CD14-positive monocyte (primary cell): ENCODE data around the gene CAMK2A. TPM values are rescaled to one million over a fixed set of nuclear protein-coding genes. Genes with fewer than 3 reads are reported as not detected.

Experiments
- DNase-seq, 3 donors: peaks; one replicate each; pipeline ENCODE4 v3.0.0-alpha.2; 2011 to 2022
- H2AFZ ChIP-seq: 2 replicates; pipeline ENCODE4 v1.6.0; 2012; ENCODE audit warnings: mild to moderate bottlenecking, low read depth, low read length, inconsistent platforms; ENCODE audit not compliant: insufficient read depth, poor library complexity, severe bottlenecking
- H3K27ac ChIP-seq, 2 donors: 1 replicate in 1 of 2; 2 replicates in 1 of 2; pipeline ENCODE4 v1.5.1; 2012 to 2013; ENCODE audit warnings: low read length in 2 of 2, control low read depth in 1 of 2, inconsistent platforms in 1 of 2, low read depth in 1 of 2, mild to moderate bottlenecking in 1 of 2
- H3K27me3 ChIP-seq, 2 donors: one replicate each; pipeline versions ENCODE4 v1.6.0 to v1.6.1; 2011 to 2013; ENCODE audit warnings: low read length in 2 of 2; ENCODE audit not compliant: control insufficient read depth in 2 of 2, insufficient read depth in 2 of 2
- H3K36me3 ChIP-seq, 2 donors: replicated peaks in 1 of 2; 1 replicate in 1 of 2; 2 replicates in 1 of 2; pipeline versions ENCODE4 v1.5.1 to v1.6.1; 2012 to 2013; ENCODE audit warnings: low read length in 2 of 2, control low read depth in 1 of 2, inconsistent platforms in 1 of 2, mild to moderate bottlenecking in 1 of 2; ENCODE audit not compliant: insufficient read depth in 2 of 2, control insufficient read depth in 1 of 2
- H3K4me1 ChIP-seq, 2 donors: 1 replicate in 1 of 2; 2 replicates in 1 of 2; pipeline versions ENCODE4 v1.5.1 to v1.6.1; 2012 to 2013; ENCODE audit warnings: low read length in 2 of 2, control low read depth in 1 of 2, inconsistent platforms in 1 of 2, mild to moderate bottlenecking in 1 of 2, moderate library complexity in 1 of 2; ENCODE audit not compliant: insufficient read depth in 2 of 2, control insufficient read depth in 1 of 2
- H3K4me2 ChIP-seq: replicated peaks from 2 replicates; pipeline ENCODE3; 2012; ENCODE audit warnings: low read length, moderate library complexity, mild to moderate bottlenecking; ENCODE audit not compliant: poor library complexity, severe bottlenecking; ENCODE audit errors: extremely low read depth
- H3K4me3 ChIP-seq, 3 experiments: fragments of 200-600 bp in 1 of 3; sonication (generic) in 1 of 3; replicated peaks in 1 of 3; 1 replicate in 2 of 3; 2 replicates in 1 of 3; pipeline ENCODE4 v1.5.1; 2011 to 2013; ENCODE audit warnings: low read length in 3 of 3, mild to moderate bottlenecking in 3 of 3, control low read depth in 2 of 3, low read depth in 2 of 3, inconsistent platforms in 1 of 3, moderate library complexity in 1 of 3
- H3K79me2 ChIP-seq: 2 replicates; pipeline ENCODE4 v1.6.0; 2012; ENCODE audit warnings: mild to moderate bottlenecking, control low read depth, inconsistent platforms, low read length, moderate library complexity; ENCODE audit not compliant: insufficient read depth
- H3K9ac ChIP-seq: 2 replicates; pipeline ENCODE4 v1.6.0; 2017; ENCODE audit warnings: low read length, mild to moderate bottlenecking; ENCODE audit not compliant: insufficient read depth, poor library complexity, severe bottlenecking
- H3K9me3 ChIP-seq, 2 donors: replicated peaks in 1 of 2; 1 replicate in 1 of 2; 2 replicates in 1 of 2; pipeline versions ENCODE4 v1.5.1 to v1.6.1; 2012 to 2013; ENCODE audit warnings: low read length in 2 of 2, control low read depth in 1 of 2; ENCODE audit not compliant: control insufficient read depth in 1 of 2, insufficient read depth in 1 of 2
- H4K20me1 ChIP-seq: 2 replicates; pipeline ENCODE4 v1.6.0; 2012; ENCODE audit warnings: mild to moderate bottlenecking, low read length, control low read depth, moderate library complexity; ENCODE audit not compliant: insufficient read depth
- H3K27ac Mint-ChIP-seq, 7 donors: one replicate each; pipeline ENCODE4 v1.8.0; 2020; ENCODE audit warnings: mild to moderate bottlenecking in 7 of 7, mixed read lengths in 7 of 7, moderate library complexity in 6 of 7, inconsistent platforms in 2 of 7
- H3K27me3 Mint-ChIP-seq, 3 donors: one replicate each; pipeline ENCODE4 v1.8.0; 2021 to 2022; ENCODE audit warnings: low read depth in 3 of 3, mild to moderate bottlenecking in 3 of 3, mixed read lengths in 3 of 3, moderate library complexity in 3 of 3, inconsistent platforms in 1 of 3
- H3K36me3 Mint-ChIP-seq, 2 donors: one replicate each; pipeline ENCODE4 v1.8.0; 2020; ENCODE audit warnings: mixed read lengths in 2 of 2, inconsistent platforms in 1 of 2, mild to moderate bottlenecking in 1 of 2
- H3K4me1 Mint-ChIP-seq: one replicate; pipeline ENCODE4 v1.8.0; 2020; ENCODE audit warnings: mild to moderate bottlenecking, mixed read lengths
- H3K4me3 Mint-ChIP-seq, 2 donors: one replicate each; pipeline ENCODE4 v1.8.0; 2020; ENCODE audit warnings: mild to moderate bottlenecking in 2 of 2, mixed read lengths in 2 of 2, moderate library complexity in 1 of 2
- H3K9me3 Mint-ChIP-seq, 7 donors: one replicate each; pipeline ENCODE4 v1.8.0; 2020 to 2022; ENCODE audit warnings: mixed read lengths in 7 of 7, mild to moderate bottlenecking in 6 of 7, moderate library complexity in 6 of 7, inconsistent platforms in 2 of 7
- CTCF ChIP-seq: fragments of 200-600 bp; IDR thresholded peaks from one replicate; pipeline ENCODE4 v1.8.0; 2022; ENCODE audit warnings: antibody characterized with exemption, mild to moderate bottlenecking
- WGBS: methylation state at CpG from one replicate; pipeline ENCODE4 v1.1.5; 2013; ENCODE audit warnings: missing lambda C conversion rate; ENCODE audit not compliant: insufficient coverage; 5-methylcytosine and 5-hydroxymethylcytosine counted together
- intact Hi-C, 2 donors: fragments of 100-400 bp; cut with micrococcal nuclease; formaldehyde crosslinking; loops; one replicate each; pipeline versions ENCODE4 v1.15.0 to v1.15.1; 2023
- polyA plus RNA-seq, 3 donors: library from polyadenylated mRNA; depleted of rRNA in 1 of 3; unstranded in 2 of 3; stranded (reverse) in 1 of 3; fragments of 300-500 nt in 2 of 3; fragments of >200 nt in 1 of 3; fragmentation: Illumina TruSeq in 2 of 3; gene quantifications; 1 replicate in 2 of 3; 2 replicates in 1 of 3; pipeline ENCODE4 v1.2.3, GENCODE V29; 2012 to 2021

Gene CAMK2A
- polyA plus RNA-seq, 3 donors, result not detected

- H3K4me3 ChIP-seq, result no peak overlapping the region
- no peaks in the 10 kb centered on the region for H4K20me1 ChIP-seq
- Mint-ChIP-seq H3K36me3 (no peaks in the 10 kb centered on the region), H3K4me1 (peaks cover 22% of the 10 kb centered on the region), H3K4me3 (no peak overlapping the region), H3K27ac (no peak overlapping the region), H3K27me3 (peaks cover 3 to 8% (median 5%) of the 10 kb centered on the region in 3 donors), H3K9me3 (no peaks in the 10 kb centered on the region)
- no peak overlapping the region for H2AFZ ChIP-seq
- TF ChIP-seq CTCF, result no peak
- H3K9me3 ChIP-seq, result no peaks in the 10 kb centered on the region
- intact Hi-C loops, result no loop called here
- no peak for DNase-seq
- no peaks in the 10 kb centered on the region for H3K79me2 ChIP-seq
- no peak overlapping the region for H3K4me2 ChIP-seq
- H3K27me3 ChIP-seq, result no peaks in the 10 kb centered on the region
- H3K9ac ChIP-seq, result no peak overlapping the region
- peaks cover 18 to 19% of the 10 kb centered on the region in 2 donors for H3K4me1 ChIP-seq
- WGBS, result 92% methylated on average over 5 of the region's 8 CpGs
- no peaks in the 10 kb centered on the region for H3K36me3 ChIP-seq
- no peak overlapping the region for H3K27ac ChIP-seq
These were observed 28.3 kb downstream of the CAMK2A start for GRCh38 chr5:150261231-150261630.

GRCh38 chr5:150258130-150258529, 31.4 kb downstream of the CAMK2A start:
- TF ChIP-seq CTCF, result no peak
- intact Hi-C loops, result no loop called here
- Mint-ChIP-seq H3K36me3 (no peaks in the 10 kb centered on the region), H3K4me1 (no peaks in the 10 kb centered on the region), H3K4me3 (no peak overlapping the region), H3K27ac (no peak overlapping the region), H3K9me3 (peaks cover 0 to 2% (median 0%) of the 10 kb centered on the region in 7 donors), H3K27me3 (peaks cover 0 to 7% (median 7%) of the 10 kb centered on the region in 3 donors)
- Histone ChIP-seq H3K36me3 (no peaks in the 10 kb centered on the region), H3K4me3 (no peak overlapping the region), H3K4me1 (no peaks in the 10 kb centered on the region), H3K9ac (no peak overlapping the region), H3K79me2 (no peaks in the 10 kb centered on the region), H3K4me2 (no peak overlapping the region), H3K27me3 (no peaks in the 10 kb centered on the region), H2AFZ (no peak overlapping the region), H3K27ac (no peak overlapping the region), H3K9me3 (no peaks in the 10 kb centered on the region), H4K20me1 (no peaks in the 10 kb centered on the region)
- 66% methylated on average over 5 of the region's 6 CpGs for WGBS
- DNase-seq, result no peak
